A673 (cell line): Measurements from ENCODE around the gene ARHGAP12.

ENCODE experiments used
- EZH2 ChIP-seq: fragments of 200-600 bp; sonication (generic); IDR thresholded peaks from 2 replicates; pipeline ENCODE4 v1.6.1; 2017; ENCODE audit warnings: borderline replicate concordance, low read depth, mild to moderate bottlenecking, mixed read lengths, antibody characterized with exemption, low read length; ENCODE audit not compliant: poor library complexity, severe bottlenecking
- TF ChIP-seq, protein P1 (sequence below): fragments of 300-800, 200-600 bp; sonication (generic); conservative IDR thresholded peaks from 2 replicates; pipeline ENCODE4 v1.5.1; 2017; ENCODE audit warnings: low read depth, mild to moderate bottlenecking, antibody characterized with exemption, low read length, moderate library complexity, mixed read lengths

DNA sequence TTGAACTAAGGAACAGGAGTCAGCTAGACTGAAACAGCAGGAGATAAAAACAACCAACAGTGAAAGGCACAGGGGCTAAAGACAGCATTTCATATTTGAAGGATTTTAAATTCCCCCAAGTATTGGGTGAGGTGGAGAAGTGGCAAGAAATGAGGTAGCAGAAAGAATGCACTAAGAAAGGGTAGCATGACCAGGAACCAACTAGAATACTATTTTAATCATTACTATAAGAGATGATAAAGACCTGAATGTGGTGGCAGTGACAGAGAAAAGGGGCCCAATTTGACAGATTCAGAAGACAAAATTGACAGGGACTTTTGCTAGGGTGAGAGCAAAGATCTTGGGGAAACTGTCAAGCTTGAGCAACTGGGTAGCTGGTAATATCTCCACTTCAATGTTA, 94.9 kb downstream of the ARHGAP12 start:
- TF ChIP-seq EZH2: no peak
- TF ChIP-seq, protein P1, sequence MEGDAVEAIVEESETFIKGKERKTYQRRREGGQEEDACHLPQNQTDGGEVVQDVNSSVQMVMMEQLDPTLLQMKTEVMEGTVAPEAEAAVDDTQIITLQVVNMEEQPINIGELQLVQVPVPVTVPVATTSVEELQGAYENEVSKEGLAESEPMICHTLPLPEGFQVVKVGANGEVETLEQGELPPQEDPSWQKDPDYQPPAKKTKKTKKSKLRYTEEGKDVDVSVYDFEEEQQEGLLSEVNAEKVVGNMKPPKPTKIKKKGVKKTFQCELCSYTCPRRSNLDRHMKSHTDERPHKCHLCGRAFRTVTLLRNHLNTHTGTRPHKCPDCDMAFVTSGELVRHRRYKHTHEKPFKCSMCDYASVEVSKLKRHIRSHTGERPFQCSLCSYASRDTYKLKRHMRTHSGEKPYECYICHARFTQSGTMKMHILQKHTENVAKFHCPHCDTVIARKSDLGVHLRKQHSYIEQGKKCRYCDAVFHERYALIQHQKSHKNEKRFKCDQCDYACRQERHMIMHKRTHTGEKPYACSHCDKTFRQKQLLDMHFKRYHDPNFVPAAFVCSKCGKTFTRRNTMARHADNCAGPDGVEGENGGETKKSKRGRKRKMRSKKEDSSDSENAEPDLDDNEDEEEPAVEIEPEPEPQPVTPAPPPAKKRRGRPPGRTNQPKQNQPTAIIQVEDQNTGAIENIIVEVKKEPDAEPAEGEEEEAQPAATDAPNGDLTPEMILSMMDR: no peak
